HCT116 (cell line): ENCODE measurements around the gene RASA4. TPM values are rescaled to one million over a fixed set of nuclear protein-coding genes. Genes with fewer than 3 reads are reported as not detected.
"Not testable (repeated sequence)": the region's sequence is repeated elsewhere in the genome, so short reads cannot be mapped to it uniquely, and the experiment has no call there.

ENCODE experiments used
- ATAC-seq: fragments of 200-7000 bp; cut with Tn5 transposase; 2 replicates; pipeline ENCODE4 v1.9.1; 2020; ENCODE audit warnings: mild to moderate bottlenecking, moderate library complexity
- BruUV-seq: library from RNA; stranded (reverse); fragments of 400-500 nt; replicated peaks from 2 replicates; lab custom pipeline; 2021; lab: Mats Ljungman, UMichigan
- CTCF ChIA-PET: fragments of 300-600 bp; sonication (Branson Sonifier 250); formaldehyde crosslinking; loops from one replicate; lab custom pipeline; 2021; ENCODE audit warnings: antibody characterized with exemption; lab: Charles Lee
- POLR2A ChIA-PET: fragments of 300-600, 350-600 bp; sonication (Branson Sonifier 250); formaldehyde crosslinking; loops from one replicate; lab custom pipeline; 2021; ENCODE audit warnings: antibody characterized with exemption; lab: Charles Lee
- RAD21 ChIA-PET, 2 experiments: fragments of 300-600 bp; sonication (Branson Sonifier 250); formaldehyde crosslinking; loops; one replicate each; lab custom pipeline; 2023; ENCODE audit warnings: low total read pairs in 2 of 2; ENCODE audit not compliant: uncharacterized antibody in 2 of 2, unreplicated experiment in 2 of 2, low non-redundant PET in 1 of 2; lab: Charles Lee
- DNase-seq: peaks from one replicate; pipeline ENCODE4 v3.0.0-alpha.2; 2010; ENCODE audit warnings: low read depth, low spot score
- H2AFZ ChIP-seq: fragments of 200-600 bp; shearing (Covaris generic), sonication (generic); 2 replicates; pipeline ENCODE4 v1.6.1; 2017; ENCODE audit warnings: low read depth, mixed run types, mixed read lengths, antibody characterized with exemption, low read length; ENCODE audit not compliant: poor library complexity, severe bottlenecking
- H3K27ac ChIP-seq: 2 replicates; pipeline ENCODE4 v1.5.1; 2012; ENCODE audit warnings: low read depth, low read length
- H3K27me3 ChIP-seq: fragments of 200-600 bp; sonication (generic); 2 replicates; pipeline ENCODE4 v1.6.1; 2016; ENCODE audit warnings: mixed run types, low read length, mixed read lengths; ENCODE audit not compliant: insufficient read depth
- H3K36me3 ChIP-seq, 2 experiments: fragments of 200-500 bp in 1 of 2; fragments of 200-600 bp in 1 of 2; sonication (Bioruptor generic) in 1 of 2; sonication (generic) in 1 of 2; 2 replicates each; pipeline versions ENCODE4 v1.5.1 to v1.6.1; 2014 to 2016; ENCODE audit warnings: low read length in 2 of 2, inconsistent platforms in 1 of 2, mixed read lengths in 1 of 2, mixed run types in 1 of 2; ENCODE audit not compliant: insufficient read depth in 2 of 2, control insufficient read depth in 1 of 2
- H3K4me1 ChIP-seq, 2 experiments: fragments of 200-600 bp in 1 of 2; sonication (generic) in 1 of 2; 2 replicates each; pipeline versions ENCODE4 v1.5.1 to v1.6.1; 2012 to 2017; ENCODE audit warnings: low read length in 2 of 2, inconsistent platforms in 1 of 2, mild to moderate bottlenecking in 1 of 2, mixed read lengths in 1 of 2, mixed run types in 1 of 2, moderate library complexity in 1 of 2; ENCODE audit not compliant: insufficient read depth in 2 of 2, control insufficient read depth in 1 of 2
- H3K4me2 ChIP-seq: fragments of 200-600 bp; sonication (generic); 2 replicates; pipeline ENCODE4 v1.6.1; 2017; ENCODE audit warnings: mixed run types, low read length, mixed read lengths
- H3K4me3 ChIP-seq, 2 experiments: fragments of 200-600 bp in 1 of 2; sonication (generic) in 1 of 2; replicated peaks in 1 of 2; 2 replicates each; pipeline ENCODE4 v1.5.1; 2011 to 2016; ENCODE audit warnings: low read length in 2 of 2, control low read depth in 1 of 2, low read depth in 1 of 2, mild to moderate bottlenecking in 1 of 2, mixed read lengths in 1 of 2, mixed run types in 1 of 2
- H3K79me2 ChIP-seq: fragments of 200-600 bp; sonication (generic); 2 replicates; pipeline ENCODE4 v1.6.1; 2017; ENCODE audit warnings: mild to moderate bottlenecking, mixed run types, low read length, moderate library complexity, mixed read lengths; ENCODE audit not compliant: insufficient read depth
- H3K9ac ChIP-seq: fragments of 200-600 bp; sonication (generic); 2 replicates; pipeline ENCODE4 v1.6.1; 2016; ENCODE audit warnings: low read length, mixed read lengths
- H3K9me2 ChIP-seq: fragments of 200-600 bp; sonication (generic), shearing (Covaris generic); 2 replicates; pipeline ENCODE4 v1.6.1; 2017; ENCODE audit warnings: mixed run types, mild to moderate bottlenecking, moderate library complexity; ENCODE audit not compliant: insufficient read depth
- H3K9me3 ChIP-seq, 2 experiments: fragments of 200-500 bp in 1 of 2; fragments of 200-600 bp in 1 of 2; sonication (Bioruptor generic) in 1 of 2; sonication (generic) in 1 of 2; 2 replicates each; pipeline ENCODE4 v1.6.1; 2014 to 2017; ENCODE audit warnings: low read length in 2 of 2, mixed read lengths in 2 of 2, inconsistent platforms in 1 of 2, low read depth in 1 of 2, mild to moderate bottlenecking in 1 of 2, mixed run types in 1 of 2, moderate library complexity in 1 of 2; ENCODE audit not compliant: control insufficient read depth in 1 of 2, insufficient read depth in 1 of 2
- H4K20me1 ChIP-seq: fragments of 200-600 bp; sonication (generic), shearing (Covaris generic); 2 replicates; pipeline ENCODE4 v1.6.1; 2017; ENCODE audit warnings: mixed run types, mild to moderate bottlenecking, moderate library complexity; ENCODE audit not compliant: insufficient read depth
- intact Hi-C: fragments of 100-400 bp; cut with micrococcal nuclease; formaldehyde crosslinking; loops from 2 replicates; pipeline ENCODE4 v1.10.0; 2022
- total RNA-seq: library from RNA; stranded (reverse); gene quantifications from one replicate; pipeline ENCODE4 v1.2.1, GENCODE V29; 2021; ENCODE audit not compliant: unreplicated experiment

RASA4 gene
- total RNA-seq, 1 experiment from 2014 or later = 18.3 TPM

DNA sequence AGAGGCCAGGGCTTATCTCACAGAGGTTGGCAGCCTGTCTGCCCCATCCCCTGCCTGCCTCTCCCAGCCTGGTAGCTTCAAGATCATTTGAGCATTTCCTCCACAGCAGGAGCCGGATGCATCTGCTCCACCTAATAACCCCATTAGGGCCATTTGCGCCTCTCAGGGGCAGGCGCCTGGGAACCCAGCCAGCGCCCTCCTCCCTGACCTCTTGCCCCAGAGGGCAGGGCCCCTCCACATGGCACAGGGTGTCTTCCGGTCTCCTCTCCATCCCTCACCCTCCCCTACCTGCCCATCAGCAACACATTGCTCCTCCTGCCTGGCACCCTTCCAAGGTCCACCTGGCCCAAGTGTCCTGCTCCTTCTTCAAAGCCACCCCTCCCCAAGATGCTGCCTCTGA is 18.8 kb upstream of the RASA4 start:
- ATAC-seq, H2AFZ ChIP-seq, H3K27ac ChIP-seq, H3K4me3 ChIP-seq, RAD21 ChIA-PET, H3K9me3 ChIP-seq, H3K4me1 ChIP-seq, H3K4me2 ChIP-seq, H4K20me1 ChIP-seq, CTCF ChIA-PET, H3K79me2 ChIP-seq, H3K36me3 ChIP-seq, H3K9me2 ChIP-seq, intact Hi-C loops, BruUV-seq, H3K27me3 ChIP-seq, DNase-seq, H3K9ac ChIP-seq, POLR2A ChIA-PET: not testable (repeated sequence)

GRCh38 chr7:102634299-102634698 is 17.7 kb upstream of the RASA4 start:
- DNase-seq, H3K4me3 ChIP-seq, RAD21 ChIA-PET, H3K27ac ChIP-seq, CTCF ChIA-PET, H3K79me2 ChIP-seq, H3K9me3 ChIP-seq, H3K9me2 ChIP-seq, H3K4me2 ChIP-seq, H3K9ac ChIP-seq, H2AFZ ChIP-seq, BruUV-seq, ATAC-seq, H4K20me1 ChIP-seq, H3K36me3 ChIP-seq, H3K4me1 ChIP-seq, H3K27me3 ChIP-seq, POLR2A ChIA-PET, intact Hi-C loops: not testable (repeated sequence)

DNA sequence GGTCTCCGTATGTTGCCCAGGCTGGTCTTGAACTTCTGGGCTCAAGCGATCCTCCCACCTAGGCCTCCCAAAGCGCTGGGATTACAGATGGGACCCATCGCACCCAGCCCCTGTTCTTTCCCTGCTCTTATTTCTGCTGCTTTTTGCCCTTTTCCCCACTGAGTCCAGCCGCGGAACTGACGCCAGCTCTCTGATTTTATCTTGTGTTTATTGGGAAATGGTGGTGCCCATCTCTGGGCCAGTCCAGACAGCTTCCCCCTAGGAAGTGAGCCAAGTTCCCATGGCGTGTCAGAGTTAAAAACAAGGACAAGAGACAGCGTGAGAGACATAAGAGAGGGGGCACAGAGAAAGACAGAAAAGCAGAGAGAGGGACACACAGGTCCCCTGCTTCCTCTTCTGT is 14.1 kb upstream of the RASA4 start:
- H4K20me1 ChIP-seq, H3K4me1 ChIP-seq, RAD21 ChIA-PET, CTCF ChIA-PET, H2AFZ ChIP-seq, DNase-seq, H3K9ac ChIP-seq, intact Hi-C loops, H3K9me3 ChIP-seq, H3K4me3 ChIP-seq, ATAC-seq, H3K27me3 ChIP-seq, BruUV-seq, H3K9me2 ChIP-seq, H3K27ac ChIP-seq, POLR2A ChIA-PET, H3K36me3 ChIP-seq, H3K4me2 ChIP-seq, H3K79me2 ChIP-seq: not testable (repeated sequence)

DNA sequence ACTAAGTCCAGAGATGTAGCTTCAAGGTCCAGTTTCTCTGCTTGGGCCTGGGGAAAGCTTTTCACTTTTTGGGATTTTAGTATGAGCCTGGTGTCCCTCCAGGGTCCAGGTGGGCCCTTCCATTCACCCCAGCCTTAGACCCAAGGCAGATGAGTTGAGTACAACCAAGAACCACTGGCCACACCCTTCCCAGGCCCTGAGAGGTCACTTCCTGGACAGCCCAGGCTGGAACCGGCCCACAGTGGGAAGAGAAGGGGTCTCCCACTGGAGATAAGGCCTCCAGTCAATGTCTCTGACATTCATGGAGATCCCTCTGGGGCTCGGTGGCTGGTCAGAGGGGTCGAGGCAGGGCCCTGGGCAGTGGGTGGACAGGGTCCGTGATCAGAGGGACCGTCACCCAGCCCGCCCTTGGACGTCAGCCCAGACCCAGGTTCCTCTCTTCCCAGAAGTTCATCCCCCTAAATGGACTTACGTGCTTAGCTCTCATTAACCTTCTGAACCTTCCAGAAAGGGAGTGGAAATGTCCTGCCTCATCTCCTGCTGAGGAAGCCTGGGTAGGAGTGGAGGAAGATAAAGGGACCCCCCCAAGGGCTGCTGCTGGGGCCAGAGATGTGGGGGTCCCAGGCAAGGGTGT is 10.8 kb upstream of the RASA4 start:
- RAD21 ChIA-PET, H3K4me3 ChIP-seq, H4K20me1 ChIP-seq, BruUV-seq, H3K27ac ChIP-seq, H3K4me2 ChIP-seq, CTCF ChIA-PET, H3K9me2 ChIP-seq, ATAC-seq, H3K36me3 ChIP-seq, H2AFZ ChIP-seq, H3K9me3 ChIP-seq, H3K4me1 ChIP-seq, DNase-seq, H3K27me3 ChIP-seq, H3K79me2 ChIP-seq, H3K9ac ChIP-seq, POLR2A ChIA-PET, intact Hi-C loops: not testable (repeated sequence)
